HCT116 (cell line): ENCODE results near the gene ARHGEF40.

Experiments used
- CBX3 ChIP-seq: IDR thresholded peaks from 2 replicates; pipeline ENCODE4 v1.6.1; 2012; ENCODE audit warnings: low read depth
- CEBPB ChIP-seq: IDR thresholded peaks from 2 replicates; pipeline ENCODE4 v1.6.1; 2012; ENCODE audit warnings: low read depth
- EZH2 ChIP-seq: fragments of 200-600 bp; sonication (generic); IDR thresholded peaks from 2 replicates; pipeline ENCODE4 v1.6.1; 2017; ENCODE audit warnings: antibody characterized with exemption, mixed run types
- EZH2phosphoT487 ChIP-seq: fragments of 200-600 bp; IDR thresholded peaks from 2 replicates; pipeline ENCODE4 v1.6.1; 2018; ENCODE audit warnings: antibody characterized with exemption, borderline replicate concordance
- POLR2A ChIP-seq: IDR thresholded peaks from 2 replicates; pipeline ENCODE4 v1.7.0; 2011; ENCODE audit warnings: borderline replicate concordance; ENCODE audit not compliant: insufficient read depth, insufficient read length; ENCODE audit errors: extremely low read depth
- RAD21 ChIP-seq: IDR thresholded peaks from 2 replicates; pipeline ENCODE4 v1.6.1; 2012; ENCODE audit warnings: low read depth, mild to moderate bottlenecking
- SP1 ChIP-seq: IDR thresholded peaks from 2 replicates; pipeline ENCODE4 v1.6.1; 2012; ENCODE audit warnings: low read depth
- TCF7L2 ChIP-seq: IDR thresholded peaks from 2 replicates; pipeline ENCODE4 v1.7.0; 2011; ENCODE audit warnings: borderline replicate concordance, inconsistent platforms; ENCODE audit not compliant: insufficient read depth, insufficient read length; ENCODE audit errors: extremely low read depth
- TF ChIP-seq, protein P1 (sequence below): IDR thresholded peaks from 2 replicates; pipeline ENCODE4 v1.6.1; 2012; ENCODE audit warnings: low read depth
- TF ChIP-seq, protein P2 (sequence below), 3 experiments: fragments of 200-600 bp in 1 of 3; sonication (generic) in 1 of 3; IDR thresholded peaks in 2 of 3; conservative IDR thresholded peaks in 1 of 3; 2 replicates each; pipeline ENCODE4 v1.5.1; 2012 to 2017; ENCODE audit warnings: low read depth in 2 of 3, low read length in 2 of 3, antibody characterized with exemption in 1 of 3, borderline replicate concordance in 1 of 3, control low read depth in 1 of 3, mild to moderate bottlenecking in 1 of 3, mixed read lengths in 1 of 3, mixed run types in 1 of 3, moderate library complexity in 1 of 3; ENCODE audit not compliant: insufficient read depth in 1 of 3

DNA sequence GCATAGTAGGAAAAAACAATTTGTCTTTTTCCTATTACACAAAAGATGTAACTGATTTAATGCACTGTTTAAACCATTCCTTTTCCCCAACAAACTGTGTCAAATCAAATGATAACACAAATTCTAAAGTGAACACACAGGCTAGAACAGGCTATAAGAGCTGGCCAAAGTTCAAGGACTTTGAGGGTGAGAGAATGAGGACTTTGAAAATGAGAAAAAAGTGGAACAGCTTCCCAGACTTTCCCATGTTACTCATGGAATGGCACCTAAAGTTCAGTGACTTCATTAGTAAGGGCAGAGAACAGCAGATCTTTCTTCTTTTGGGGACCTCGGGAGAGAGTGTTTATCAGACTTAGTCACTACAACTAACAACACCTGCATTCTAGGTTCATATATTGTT is 53.3 kb downstream of the ARHGEF40 start:
- TF ChIP-seq, protein P1, sequence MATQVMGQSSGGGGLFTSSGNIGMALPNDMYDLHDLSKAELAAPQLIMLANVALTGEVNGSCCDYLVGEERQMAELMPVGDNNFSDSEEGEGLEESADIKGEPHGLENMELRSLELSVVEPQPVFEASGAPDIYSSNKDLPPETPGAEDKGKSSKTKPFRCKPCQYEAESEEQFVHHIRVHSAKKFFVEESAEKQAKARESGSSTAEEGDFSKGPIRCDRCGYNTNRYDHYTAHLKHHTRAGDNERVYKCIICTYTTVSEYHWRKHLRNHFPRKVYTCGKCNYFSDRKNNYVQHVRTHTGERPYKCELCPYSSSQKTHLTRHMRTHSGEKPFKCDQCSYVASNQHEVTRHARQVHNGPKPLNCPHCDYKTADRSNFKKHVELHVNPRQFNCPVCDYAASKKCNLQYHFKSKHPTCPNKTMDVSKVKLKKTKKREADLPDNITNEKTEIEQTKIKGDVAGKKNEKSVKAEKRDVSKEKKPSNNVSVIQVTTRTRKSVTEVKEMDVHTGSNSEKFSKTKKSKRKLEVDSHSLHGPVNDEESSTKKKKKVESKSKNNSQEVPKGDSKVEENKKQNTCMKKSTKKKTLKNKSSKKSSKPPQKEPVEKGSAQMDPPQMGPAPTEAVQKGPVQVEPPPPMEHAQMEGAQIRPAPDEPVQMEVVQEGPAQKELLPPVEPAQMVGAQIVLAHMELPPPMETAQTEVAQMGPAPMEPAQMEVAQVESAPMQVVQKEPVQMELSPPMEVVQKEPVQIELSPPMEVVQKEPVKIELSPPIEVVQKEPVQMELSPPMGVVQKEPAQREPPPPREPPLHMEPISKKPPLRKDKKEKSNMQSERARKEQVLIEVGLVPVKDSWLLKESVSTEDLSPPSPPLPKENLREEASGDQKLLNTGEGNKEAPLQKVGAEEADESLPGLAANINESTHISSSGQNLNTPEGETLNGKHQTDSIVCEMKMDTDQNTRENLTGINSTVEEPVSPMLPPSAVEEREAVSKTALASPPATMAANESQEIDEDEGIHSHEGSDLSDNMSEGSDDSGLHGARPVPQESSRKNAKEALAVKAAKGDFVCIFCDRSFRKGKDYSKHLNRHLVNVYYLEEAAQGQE, result no peak
- TF ChIP-seq, protein P2, sequence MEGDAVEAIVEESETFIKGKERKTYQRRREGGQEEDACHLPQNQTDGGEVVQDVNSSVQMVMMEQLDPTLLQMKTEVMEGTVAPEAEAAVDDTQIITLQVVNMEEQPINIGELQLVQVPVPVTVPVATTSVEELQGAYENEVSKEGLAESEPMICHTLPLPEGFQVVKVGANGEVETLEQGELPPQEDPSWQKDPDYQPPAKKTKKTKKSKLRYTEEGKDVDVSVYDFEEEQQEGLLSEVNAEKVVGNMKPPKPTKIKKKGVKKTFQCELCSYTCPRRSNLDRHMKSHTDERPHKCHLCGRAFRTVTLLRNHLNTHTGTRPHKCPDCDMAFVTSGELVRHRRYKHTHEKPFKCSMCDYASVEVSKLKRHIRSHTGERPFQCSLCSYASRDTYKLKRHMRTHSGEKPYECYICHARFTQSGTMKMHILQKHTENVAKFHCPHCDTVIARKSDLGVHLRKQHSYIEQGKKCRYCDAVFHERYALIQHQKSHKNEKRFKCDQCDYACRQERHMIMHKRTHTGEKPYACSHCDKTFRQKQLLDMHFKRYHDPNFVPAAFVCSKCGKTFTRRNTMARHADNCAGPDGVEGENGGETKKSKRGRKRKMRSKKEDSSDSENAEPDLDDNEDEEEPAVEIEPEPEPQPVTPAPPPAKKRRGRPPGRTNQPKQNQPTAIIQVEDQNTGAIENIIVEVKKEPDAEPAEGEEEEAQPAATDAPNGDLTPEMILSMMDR (IDR thresholded peaks at IDR 0.05 in 2 of 3, conservative IDR thresholded peaks at IDR 0.05 in 1 of 3; ENCODE audit: borderline replicate concordance in 1 of 3, insufficient read depth in 1 of 3, low read depth in 2 of 3, low read length in 2 of 3), result no peak
- TF ChIP-seq EZH2phosphoT487 (no peak), CBX3 (no peak), POLR2A (no peak), TCF7L2 (no peak), EZH2 (no peak), SP1 (no peak), CEBPB (no peak), RAD21 (no peak)
